Uterus (tissue), 4 donors: ENCODE data around the gene MFRP. TPM values are rescaled to one million over a fixed set of nuclear protein-coding genes. Genes with fewer than 3 reads are reported as not detected.

ENCODE experiments used
- DNase-seq, 2 donors: peaks; one replicate each; pipeline ENCODE4 v3.0.0-alpha.2; 2019 to 2020
- H3K27ac ChIP-seq, 2 donors: fragments of 200-600 bp; sonication (generic); 1 replicate in 1 of 2; 2 replicates in 1 of 2; pipeline ENCODE4 v1.5.1; 2016 to 2018
- H3K27me3 ChIP-seq, 2 donors: fragments of 200-600 bp; sonication (generic); one replicate each; pipeline ENCODE4 v1.5.1; 2018 to 2019; ENCODE audit warnings: control low read depth in 1 of 2
- H3K36me3 ChIP-seq, 2 donors: fragments of 200-600 bp; sonication (generic); one replicate each; pipeline ENCODE4 v1.5.1; 2019; ENCODE audit warnings: control low read depth in 1 of 2
- H3K4me1 ChIP-seq, 2 donors: fragments of 200-600 bp; sonication (generic); one replicate each; pipeline ENCODE4 v1.5.1; 2018 to 2019; ENCODE audit warnings: control low read depth in 1 of 2
- H3K4me3 ChIP-seq, 2 donors: fragments of 200-600 bp; sonication (generic); 1 replicate in 1 of 2; 2 replicates in 1 of 2; pipeline ENCODE4 v1.5.1; 2018 to 2019; ENCODE audit warnings: mild to moderate bottlenecking in 1 of 2
- H3K9me3 ChIP-seq, 2 donors: fragments of 200-600 bp; sonication (generic); one replicate each; pipeline ENCODE4 v1.5.1; 2019; ENCODE audit warnings: control low read depth in 1 of 2
- CTCF ChIP-seq, 4 experiments: fragments of 200-600 bp in 2 of 4; fragments of 450-650 bp in 2 of 4; sonication (generic) in 2 of 4; IDR thresholded peaks; one replicate each; pipeline ENCODE4 v1.5.1; 2016 to 2019; ENCODE audit warnings: antibody characterized with exemption in 4 of 4, mild to moderate bottlenecking in 2 of 4, moderate library complexity in 1 of 4
- POLR2A ChIP-seq, 2 donors: fragments of 450-650 bp; IDR thresholded peaks; one replicate each; pipeline ENCODE4 v1.6.1; 2016; ENCODE audit warnings: antibody characterized with exemption in 2 of 2, mild to moderate bottlenecking in 1 of 2, moderate library complexity in 1 of 2
- intact Hi-C: fragments of 100-400 bp; cut with DNase I; formaldehyde crosslinking; loops from one replicate; pipeline ENCODE4 v1.15.1; 2023; ENCODE audit warnings: low total_unique reads
- total RNA-seq, 4 donors: library from RNA; depleted of rRNA in 3 of 4; stranded (reverse); fragments of >200 nt in 3 of 4; gene quantifications; one replicate each; pipeline versions ENCODE4 v1.1.0 to v1.2.4, GENCODE V29; 2014 to 2023
- donor health status: DM: yes; HTN: yes; CAD: no.

MFRP gene
- total RNA-seq, 4 donors from 2014 or later: 0.07 to 0.26 TPM; not detected in 2

GRCh38 chr11:119375337-119376196 lies 29.1 kb upstream of the MFRP start:
- H3K27me3 ChIP-seq: no peaks in the 10 kb centered on the region
- intact Hi-C loops: no loop called here
- peak overlapping the region; percentile 90 to 93 for H3K27ac ChIP-seq
- peak; percentile 94 to 95 for DNase-seq
- TF ChIP-seq POLR2A (IDR thresholded peaks at IDR 0.05) (no peak), CTCF (IDR thresholded peaks at IDR 0.05) (no peak)
- H3K4me3 ChIP-seq: no peak overlapping the region
- H3K36me3 ChIP-seq: no peaks in the 10 kb centered on the region
- no peaks in the 10 kb centered on the region for H3K9me3 ChIP-seq
- peaks cover 6 to 11% of the 10 kb centered on the region in 2 donors for H3K4me1 ChIP-seq

GRCh38 chr11:119374632-119375336 lies 28.3 kb upstream of the MFRP start:
- DNase-seq: peak in 1 of 2 donors; percentile 45
- TF ChIP-seq CTCF (IDR thresholded peaks at IDR 0.05) (no peak), POLR2A (IDR thresholded peaks at IDR 0.05) (no peak)
- Histone ChIP-seq H3K27me3 (no peaks in the 10 kb centered on the region), H3K9me3 (no peaks in the 10 kb centered on the region), H3K27ac (peak overlapping the region; percentile 90 to 93), H3K36me3 (no peaks in the 10 kb centered on the region), H3K4me1 (peaks cover 6 to 11% of the 10 kb centered on the region in 2 donors), H3K4me3 (no peak overlapping the region)
- intact Hi-C loops: no loop called here

- TF ChIP-seq CTCF (IDR thresholded peaks at IDR 0.05) (peak; percentile 81 to 90 (median 84)), POLR2A (IDR thresholded peaks at IDR 0.05) (no peak)
- Histone ChIP-seq H3K36me3 (no peaks in the 10 kb centered on the region), H3K4me3 (no peak overlapping the region), H3K9me3 (no peaks in the 10 kb centered on the region), H3K27ac (peak overlapping the region; percentile 90 to 93), H3K27me3 (no peaks in the 10 kb centered on the region), H3K4me1 (peaks cover 11% of the 10 kb centered on the region in 2 donors)
- intact Hi-C loops: no loop called here
- peak; percentile 76 to 81 for DNase-seq
Measured at GRCh38 chr11:119373921-119374631, 27.6 kb upstream of the MFRP start.

GRCh38 chr11:119373059-119373920 lies 26.8 kb upstream of the MFRP start:
- no peak for TF ChIP-seq POLR2A (IDR thresholded peaks at IDR 0.05)
- peak; percentile 26 to 35 for DNase-seq
- peak overlapping the region in 1 of 2 donors; percentile 93 for H3K27ac ChIP-seq
- no peaks in the 10 kb centered on the region for H3K9me3 ChIP-seq
- H3K4me1 ChIP-seq: peaks cover 16 to 19% of the 10 kb centered on the region in 2 donors
- no peak overlapping the region for H3K4me3 ChIP-seq
- intact Hi-C loops: no loop called here
- no peaks in the 10 kb centered on the region for H3K36me3 ChIP-seq
- H3K27me3 ChIP-seq: no peaks in the 10 kb centered on the region
